Central memory CD4-positive, alpha-beta T cell (primary cell): ENCODE measurements around the gene SP9.

Experiments used
- DNase-seq: peaks from one replicate; pipeline ENCODE4 v3.0.0; 2022
- total RNA-seq, 3 experiments: gene quantifications; one replicate each; lab custom pipeline; 2026; lab: John Stamatoyannopoulos, UW

The SP9 gene
- 0 to 0.07 (median 0) reads per million in 3 experiments for total RNA-seq

- no peak for DNase-seq
These were observed at the start of gene SP9 for GRCh38 chr2:174334781-174335251. Gene SP9, plus strand, starts transcription at chr2:174334954. Its CDS starts 139 bp downstream, at chr2:174335093.

GRCh38 chr2:174286172-174286571 lies 48.6 kb upstream of the SP9 start:
- no peak for DNase-seq

- no peak for DNase-seq
These were observed 41.8 kb upstream of the SP9 start for GRCh38 chr2:174292908-174293307.

- DNase-seq: no peak
These were observed 34.6 kb upstream of the SP9 start for GRCh38 chr2:174300114-174300513.

- no peak for DNase-seq
These were observed 22.0 kb upstream of the SP9 start for GRCh38 chr2:174312581-174313234.

GRCh38 chr2:174322149-174322548 lies 12.6 kb upstream of the SP9 start:
- no peak for DNase-seq

- no peak for DNase-seq
These were observed 12.0 kb upstream of the SP9 start for GRCh38 chr2:174322746-174323145.

GRCh38 chr2:174324530-174324929 lies 10.2 kb upstream of the SP9 start:
- DNase-seq: no peak

- DNase-seq: no peak
These were observed 9.2 kb upstream of the SP9 start for GRCh38 chr2:174325373-174326160.

- DNase-seq: no peak
These were observed 8.4 kb upstream of the SP9 start for GRCh38 chr2:174326161-174327020.

- no peak for DNase-seq
These were observed 7.5 kb upstream of the SP9 start for GRCh38 chr2:174327021-174327840.

- DNase-seq: no peak
These were observed 7.0 kb upstream of the SP9 start for GRCh38 chr2:174327841-174328113.

- DNase-seq: no peak
These were observed 6.4 kb upstream of the SP9 start for GRCh38 chr2:174328114-174328960.

GRCh38 chr2:174328961-174329715 lies 5.6 kb upstream of the SP9 start:
- no peak for DNase-seq

GRCh38 chr2:174330945-174331594 lies 3.7 kb upstream of the SP9 start:
- no peak for DNase-seq

GRCh38 chr2:174331595-174332216 lies 3.0 kb upstream of the SP9 start:
- no peak for DNase-seq

- DNase-seq: no peak
These were observed 2.4 kb upstream of the SP9 start for GRCh38 chr2:174332217-174332963.

- DNase-seq: no peak
These were observed 1.8 kb upstream of the SP9 start for GRCh38 chr2:174333017-174333371.
